NCI-H446 (cell line): Measurements from ENCODE around the gene ATP5PO.
"Not testable (repeated sequence)": the region's sequence is repeated elsewhere in the genome, so short reads cannot be mapped to it uniquely, and the experiment has no call there.

Experiments
- DNase-seq, 2 experiments: peaks; one replicate each; lab custom pipeline; 2025; lab: John Stamatoyannopoulos, UW

Gene ATP5PO

DNA sequence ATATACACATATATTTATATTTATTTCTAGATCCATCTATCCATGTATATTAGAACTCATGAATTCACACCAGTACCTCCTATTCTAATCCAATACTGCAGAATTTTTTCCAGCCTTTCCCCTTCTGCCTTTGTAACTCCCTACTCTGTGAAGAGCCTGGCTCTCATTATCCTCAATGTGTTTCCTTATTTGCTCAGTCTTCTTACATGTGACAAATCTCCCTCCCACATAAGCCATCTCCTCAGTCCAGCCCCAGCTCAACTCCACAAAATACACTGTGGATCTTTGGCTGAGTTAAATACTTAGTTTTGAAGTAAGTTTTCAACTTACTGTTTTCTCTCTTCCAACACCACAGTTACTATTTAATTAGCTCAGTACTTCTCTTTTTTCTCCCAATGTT is 45.7 kb downstream of the ATP5PO start:
- DNase-seq, result no peak

DNA sequence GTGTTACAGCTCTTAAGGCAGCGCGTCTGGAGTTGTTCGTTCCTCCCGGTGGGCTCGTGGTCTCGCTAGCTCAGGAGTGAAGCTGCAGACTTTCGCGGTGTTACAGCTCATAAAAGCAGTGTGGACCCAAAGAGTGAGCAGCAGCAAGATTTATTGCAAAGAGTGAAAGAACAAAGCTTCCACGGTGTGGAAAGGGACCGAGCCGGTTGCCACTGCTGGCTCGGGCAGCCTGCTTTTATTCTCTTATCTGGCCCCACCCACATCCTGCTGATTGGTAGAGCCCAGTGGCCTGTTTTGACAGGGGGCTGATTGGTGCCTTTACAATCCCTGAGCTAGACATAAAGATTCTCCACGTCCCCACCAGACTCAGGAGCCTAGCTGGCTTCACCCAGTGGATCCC is 47.7 kb downstream of the ATP5PO start:
- DNase-seq, result not testable (repeated sequence)

DNA sequence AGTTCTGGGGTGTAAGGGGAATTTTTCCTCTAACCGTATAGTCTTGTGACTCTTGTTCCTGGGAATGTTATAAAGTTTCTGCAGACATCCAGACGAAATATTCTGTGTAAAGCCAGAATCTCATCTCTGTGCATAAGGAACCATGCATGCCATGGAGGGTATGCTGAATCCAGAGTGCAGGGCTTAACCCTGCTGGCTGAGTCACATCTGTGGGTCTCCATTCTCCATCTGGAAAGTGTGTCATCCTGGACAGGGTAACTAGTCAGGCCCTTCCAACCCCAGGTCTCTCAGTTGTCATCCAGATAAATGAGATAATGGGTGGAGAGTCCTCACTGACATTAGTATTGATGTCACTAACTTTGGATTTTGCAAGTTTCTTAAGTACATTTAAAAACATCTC is 48.8 kb downstream of the ATP5PO start:
- DNase-seq, result no peak

DNA sequence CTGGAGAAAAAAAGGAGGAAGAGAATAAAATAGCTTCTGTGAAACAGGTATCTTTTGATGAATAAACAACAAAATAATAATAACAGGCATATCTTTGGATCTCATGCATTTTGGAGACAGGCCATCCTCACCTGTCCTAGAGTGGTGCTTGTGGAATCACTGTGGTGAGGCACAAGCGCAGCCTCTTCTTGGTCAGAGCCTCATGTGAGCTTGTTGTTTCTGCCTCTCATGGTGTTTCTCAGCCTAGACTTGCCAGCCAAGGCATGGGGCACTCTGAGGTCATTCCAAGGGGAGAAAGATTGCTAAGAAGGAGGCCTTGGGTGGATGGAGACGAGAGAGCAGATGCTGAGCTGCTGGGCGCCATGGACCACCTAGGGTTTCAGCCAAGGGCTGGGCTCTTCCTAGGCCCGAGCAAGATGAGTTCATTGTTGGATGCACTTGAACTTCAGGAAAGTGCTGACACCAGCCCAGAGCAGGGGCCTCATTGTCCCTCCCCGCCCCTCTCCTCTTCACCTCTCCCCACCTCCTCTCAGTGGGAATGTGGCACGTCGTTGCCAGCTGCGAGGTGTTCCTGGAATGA is 49.5 kb downstream of the ATP5PO start:
- DNase-seq, result no peak

DNA sequence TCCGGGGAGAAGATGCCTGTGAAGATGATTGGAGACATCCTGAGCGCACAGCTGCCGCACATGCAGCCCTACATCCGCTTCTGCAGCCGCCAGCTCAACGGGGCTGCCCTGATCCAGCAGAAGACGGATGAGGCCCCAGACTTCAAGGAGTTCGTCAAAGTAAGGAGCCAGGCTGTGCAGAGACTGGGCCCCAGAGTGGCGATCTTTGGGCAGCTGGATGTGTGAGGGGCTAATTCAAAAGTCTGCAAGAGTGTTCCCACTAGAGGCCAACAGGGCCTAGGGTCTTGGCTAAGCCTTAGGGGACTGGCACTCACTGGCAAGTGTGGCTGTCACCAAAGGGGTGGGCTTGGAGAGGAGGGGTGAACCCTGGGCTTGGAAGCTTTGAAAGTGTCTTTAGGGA is 50.4 kb downstream of the ATP5PO start:
- no peak for DNase-seq

DNA sequence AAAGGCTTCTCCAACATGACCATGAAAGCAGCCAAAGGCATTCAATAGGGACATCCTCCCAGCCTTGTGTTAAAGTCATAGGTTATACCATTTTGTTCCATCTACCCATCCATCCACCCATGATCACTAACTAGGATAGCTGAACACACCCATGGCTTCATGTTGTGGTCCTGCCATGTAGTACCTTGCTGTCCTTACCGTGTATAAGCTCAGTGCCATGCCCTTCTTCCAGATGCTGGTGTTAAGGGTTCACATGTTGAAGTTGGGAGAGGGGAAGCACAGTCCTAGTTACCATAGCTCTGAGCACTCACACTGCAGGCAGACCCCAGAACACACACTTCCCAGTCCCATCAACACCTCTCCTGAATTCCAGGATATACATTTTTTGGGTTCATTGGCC is 51.5 kb downstream of the ATP5PO start:
- DNase-seq, result no peak

DNA sequence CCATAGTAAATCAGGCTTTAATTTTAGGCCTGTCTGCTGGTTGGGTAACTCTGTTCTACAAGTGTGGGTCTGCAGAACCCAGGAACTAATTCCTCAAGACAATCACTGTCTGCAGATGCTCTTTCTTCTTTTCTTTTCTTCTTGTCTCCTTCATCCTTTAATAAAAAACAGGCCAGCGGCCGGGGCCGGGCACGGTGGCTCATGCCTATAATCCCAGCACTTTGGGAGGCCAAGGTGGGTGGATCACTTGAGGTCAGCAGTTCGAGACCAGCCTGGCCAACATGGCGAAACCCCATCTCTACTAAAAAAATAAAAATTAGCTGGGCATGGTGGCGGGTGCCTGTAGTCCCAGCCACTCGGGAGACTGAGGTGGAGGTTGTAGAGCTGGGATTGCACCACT is 52.4 kb downstream of the ATP5PO start:
- not testable (repeated sequence) for DNase-seq

DNA sequence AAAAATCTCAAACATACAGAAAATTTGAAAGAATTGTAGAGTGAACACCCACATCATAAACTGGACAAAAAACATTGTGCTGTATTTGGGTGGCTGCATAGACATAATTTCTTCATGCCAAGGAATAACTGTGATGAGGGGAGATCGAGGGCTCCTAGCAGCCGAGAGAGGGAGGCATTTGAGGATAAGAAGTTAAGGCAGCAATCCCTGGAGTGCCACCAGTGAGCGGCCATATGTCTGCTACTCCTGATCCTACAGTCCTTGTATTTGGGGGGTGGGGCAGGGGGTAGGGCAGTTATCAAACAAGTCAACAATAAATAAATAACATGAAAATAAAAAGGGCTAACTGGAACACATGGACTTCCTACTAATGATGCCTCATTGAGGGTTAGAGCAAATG is 54.5 kb downstream of the ATP5PO start:
- DNase-seq, result no peak

DNA sequence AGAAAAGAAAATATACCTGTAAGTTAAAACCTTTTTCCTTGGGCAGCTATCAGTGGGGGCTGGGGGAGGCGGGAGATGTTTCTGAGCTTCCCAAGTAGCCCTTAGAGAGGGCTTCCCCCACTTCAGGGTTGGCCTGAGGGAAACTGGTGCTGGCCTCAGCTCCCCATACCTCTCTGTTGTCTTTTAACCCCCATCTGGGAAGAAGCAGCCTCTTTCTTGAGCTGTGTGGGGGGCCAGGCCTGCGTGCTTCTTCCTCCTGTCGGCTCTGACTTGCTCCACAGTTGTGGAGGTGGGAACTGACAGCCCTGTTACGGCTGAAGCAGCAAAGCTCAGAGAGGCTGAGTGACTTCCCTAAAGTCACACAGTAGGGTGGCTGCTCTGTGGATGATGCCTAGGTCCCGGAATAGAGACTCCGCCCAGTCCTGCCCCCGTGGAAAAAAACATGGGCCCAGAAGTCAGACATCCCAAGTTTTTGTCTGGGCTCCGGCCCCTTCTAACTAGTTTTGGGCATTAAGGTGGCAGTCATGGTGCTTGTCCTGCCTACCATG is 55.2 kb downstream of the ATP5PO start:
- no peak for DNase-seq

DNA sequence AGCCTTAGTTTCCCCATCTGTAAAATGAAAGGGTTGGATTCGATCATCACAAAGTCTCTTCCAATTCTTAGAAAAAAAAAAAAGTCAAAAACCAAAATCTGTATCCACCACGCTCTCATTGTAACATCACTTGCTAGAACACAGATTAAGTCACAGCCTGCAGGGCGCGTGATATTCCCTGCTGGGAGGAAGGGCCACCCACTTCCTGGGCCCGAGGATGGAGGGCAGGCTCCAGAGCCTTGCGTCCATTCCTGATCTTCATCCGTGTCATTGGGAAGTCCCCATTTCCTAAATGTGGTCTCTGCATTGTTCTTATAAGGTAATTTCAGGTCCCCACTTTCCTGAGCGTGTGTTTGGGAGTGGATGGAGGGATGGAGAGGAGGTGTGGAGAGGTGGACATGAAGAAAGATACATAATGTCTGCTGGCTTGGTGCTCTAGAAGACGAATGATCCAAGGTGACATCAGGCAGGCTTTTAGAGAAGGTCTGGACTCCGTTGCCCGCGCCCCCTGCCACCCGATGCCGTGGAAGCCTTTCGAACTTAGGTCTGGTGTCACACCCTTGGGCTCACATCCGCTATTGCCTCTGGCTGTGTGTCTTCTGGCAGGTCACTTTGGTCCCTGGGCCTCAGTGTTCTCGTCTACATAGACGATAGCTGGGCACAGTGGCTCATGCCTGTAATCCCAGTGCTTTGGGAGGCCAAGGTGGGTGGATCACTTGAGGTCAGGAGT is 56.1 kb downstream of the ATP5PO start:
- DNase-seq, result no peak

DNA sequence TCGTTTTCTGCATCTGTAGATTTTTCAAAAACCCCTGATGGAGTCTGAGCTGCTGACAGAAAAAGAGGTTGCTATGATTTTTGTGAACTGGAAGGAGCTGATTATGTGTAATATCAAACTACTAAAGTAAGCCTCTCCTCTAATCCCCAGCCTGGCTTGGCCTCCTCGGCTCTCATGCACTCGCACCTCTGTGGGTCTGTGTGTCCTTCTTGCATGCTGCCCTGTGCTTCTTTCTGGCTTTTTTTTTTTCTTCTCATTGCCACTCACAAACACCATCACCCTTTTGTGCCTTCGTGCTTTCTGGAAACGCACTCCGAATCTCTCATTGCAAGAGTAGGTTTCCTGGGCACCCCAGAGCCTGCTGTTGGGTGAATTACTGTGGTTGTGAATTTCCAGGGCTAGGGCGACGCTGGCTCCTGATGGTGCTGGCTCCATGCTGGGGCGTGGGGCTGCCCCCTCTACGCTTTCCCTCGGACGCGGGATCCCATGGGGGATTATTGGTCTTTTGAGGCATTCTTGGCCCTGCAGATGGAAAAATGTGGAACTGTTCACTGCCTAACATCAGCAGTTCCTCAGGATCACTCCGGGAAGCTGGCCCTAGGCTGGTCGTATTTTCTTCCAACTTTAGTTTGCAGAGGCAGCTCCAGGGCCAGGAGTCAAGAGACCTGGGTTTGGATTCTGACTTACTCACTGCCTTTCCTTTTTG is 56.8 kb downstream of the ATP5PO start:
- DNase-seq, result no peak

DNA sequence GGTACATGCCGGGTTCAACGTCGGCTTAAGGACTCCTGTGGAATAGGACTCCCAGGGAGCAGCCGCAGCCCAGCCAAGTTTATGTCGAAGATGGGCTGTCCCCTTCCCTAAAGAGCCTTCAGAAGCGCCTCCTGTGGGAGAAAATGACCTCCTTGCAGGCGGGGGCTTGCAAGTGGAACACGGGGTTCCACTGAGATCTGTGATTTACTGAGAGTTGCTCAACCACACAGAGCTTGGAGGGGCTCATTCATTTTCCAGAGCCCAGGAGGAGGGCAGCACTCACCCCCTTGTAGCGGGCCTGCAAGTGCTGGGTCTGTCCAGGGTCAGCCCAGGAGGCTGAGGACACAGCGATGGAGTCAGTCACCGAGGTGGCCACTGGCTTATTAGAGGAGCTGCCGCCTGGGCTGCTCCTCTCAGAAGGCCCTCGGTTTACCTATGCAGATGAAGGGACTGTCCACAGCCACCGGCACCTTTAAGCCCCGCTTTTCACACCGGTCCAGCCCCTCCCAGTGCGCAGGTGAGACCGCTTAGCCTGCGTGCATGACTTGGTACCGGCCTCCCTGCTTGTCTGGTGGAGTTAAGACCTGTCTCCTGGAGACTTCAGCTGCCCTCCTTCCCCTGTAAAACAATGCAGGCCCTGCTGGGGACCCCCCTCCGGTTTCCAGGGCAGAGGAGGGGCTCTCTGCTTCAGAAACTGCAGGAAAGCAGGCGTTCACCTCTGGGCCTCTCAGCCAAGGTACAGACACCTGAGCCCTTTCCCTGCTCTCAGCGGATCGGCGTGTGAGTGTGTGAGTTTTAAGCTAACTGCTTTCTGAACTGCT is 57.5 kb downstream of the ATP5PO start:
- DNase-seq, result no peak

DNA sequence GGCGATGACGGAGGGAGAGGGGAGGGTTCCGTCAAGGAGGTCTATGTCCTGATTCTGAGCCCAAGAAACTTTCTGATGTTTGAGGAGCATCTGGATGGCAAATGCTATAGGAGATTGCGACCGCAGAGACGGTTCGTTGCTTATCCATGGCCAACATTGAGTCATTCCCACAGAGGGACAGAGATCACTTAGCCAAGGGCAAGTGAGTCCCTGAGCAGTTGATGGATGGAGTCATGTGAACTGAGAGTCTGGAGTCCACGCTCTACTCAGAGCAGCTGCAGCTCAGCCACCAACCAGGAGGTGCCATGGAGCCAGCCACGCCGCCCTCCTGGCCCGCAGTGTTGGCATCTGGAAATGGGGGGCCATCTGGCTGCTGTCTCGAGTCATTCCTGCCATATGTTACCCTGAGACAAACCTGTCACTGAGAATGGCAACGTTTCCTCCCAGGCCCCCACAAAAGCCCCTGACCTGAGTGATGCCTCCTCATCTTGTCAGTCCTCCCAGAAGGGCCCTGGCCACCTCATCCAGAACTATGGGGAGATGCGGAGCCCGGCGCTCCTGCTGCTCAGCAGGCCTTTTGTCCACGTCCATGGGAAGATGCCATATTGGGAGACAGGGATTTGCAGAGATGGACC is 58.6 kb downstream of the ATP5PO start:
- no peak for DNase-seq

DNA sequence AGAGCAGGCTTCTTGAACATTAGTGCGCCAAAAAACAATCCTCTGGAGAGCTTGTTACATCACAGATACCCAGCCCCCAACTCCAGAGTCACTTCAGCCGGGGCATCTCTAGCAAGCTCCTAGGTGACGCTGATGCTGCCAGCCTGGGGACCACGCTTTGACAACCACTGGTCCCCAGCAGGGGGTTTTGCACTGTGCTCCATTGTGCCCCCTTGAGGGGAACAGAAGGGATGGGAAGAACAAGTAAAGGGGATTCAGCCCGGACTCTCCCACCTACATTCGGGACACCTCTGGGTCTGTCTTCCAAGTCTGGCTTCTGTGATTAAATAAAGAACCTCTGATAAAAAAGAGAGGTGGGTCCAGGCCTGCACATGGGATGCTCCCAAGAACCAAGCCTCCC is 60.4 kb downstream of the ATP5PO start:
- DNase-seq, result no peak

DNA sequence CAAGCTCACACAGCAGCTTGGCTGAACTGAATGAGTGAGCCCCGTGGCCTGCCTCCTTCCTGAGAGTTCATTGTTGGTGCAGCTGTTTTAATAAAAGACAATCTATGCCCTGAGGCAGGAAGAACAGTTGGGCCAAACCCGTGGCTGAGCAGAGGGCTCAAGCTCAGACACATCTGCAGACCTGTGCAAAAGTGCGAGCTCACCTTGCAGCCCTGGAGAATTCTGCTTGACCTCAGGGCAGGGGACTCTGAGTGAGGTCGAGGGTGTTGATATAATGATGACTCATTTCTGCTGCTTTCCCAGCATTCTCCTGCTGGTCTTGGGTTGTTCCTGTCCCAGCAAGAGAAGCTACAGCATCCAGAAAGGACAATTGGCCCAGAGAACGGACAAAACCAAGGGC is 61.0 kb downstream of the ATP5PO start:
- no peak for DNase-seq
